Limb (tissue), 2 donors: ENCODE results near the gene OR5B3.
"Not testable (repeated sequence)": the region's sequence is repeated elsewhere in the genome, so short reads cannot be mapped to it uniquely, and the experiment has no call there.

Source experiments
- DNase-seq, 2 donors: peaks; one replicate each; pipeline ENCODE4 v3.0.0-alpha.2; 2016; ENCODE audit errors: extremely low spot score in 2 of 2

The OR5B3 gene

DNA sequence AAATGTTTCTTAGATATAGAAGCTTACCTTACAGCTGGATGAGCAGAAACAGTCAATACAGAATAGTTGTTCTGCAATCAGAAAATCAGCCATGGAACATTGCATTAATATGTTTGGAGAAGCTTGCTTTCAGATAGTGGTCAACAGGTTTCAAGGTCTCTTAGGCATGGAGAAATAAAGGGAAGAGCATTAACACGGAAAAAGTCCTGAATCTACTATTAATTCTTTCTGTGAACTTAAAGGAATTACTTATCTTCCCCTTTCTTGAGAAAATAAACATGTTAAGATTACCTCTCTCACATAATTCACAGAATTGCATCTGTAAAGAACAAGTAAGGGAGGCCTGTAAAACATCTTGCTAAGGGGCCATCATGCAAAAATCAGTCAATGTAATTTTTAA is at the start of gene OR5B3:
Gene OR5B3, minus strand, starts transcription at position 101 of the 400 bp plus-strand sequence. CDS start 3,465 bp downstream, outside the sequence.
- DNase-seq = no peak

DNA sequence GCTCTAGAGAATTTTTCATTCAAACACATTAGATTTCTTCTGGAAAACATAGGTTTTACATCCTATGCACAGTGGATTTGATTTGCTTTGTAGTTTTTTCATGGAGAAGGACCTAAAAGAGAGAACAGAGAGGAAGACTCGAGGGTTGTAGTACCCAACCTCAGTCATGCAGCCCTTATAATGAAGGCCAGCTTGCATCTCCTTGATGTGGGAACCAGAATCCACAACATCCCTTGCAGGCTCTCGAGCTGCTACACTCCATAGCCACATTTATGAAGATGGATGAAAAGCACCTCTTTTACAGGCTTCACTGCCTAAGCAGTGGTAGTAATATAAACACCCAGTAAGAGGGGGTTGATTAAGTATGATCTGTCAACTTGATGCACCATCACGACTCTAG is 44.9 kb upstream of the OR5B3 start:
- DNase-seq = no peak

DNA sequence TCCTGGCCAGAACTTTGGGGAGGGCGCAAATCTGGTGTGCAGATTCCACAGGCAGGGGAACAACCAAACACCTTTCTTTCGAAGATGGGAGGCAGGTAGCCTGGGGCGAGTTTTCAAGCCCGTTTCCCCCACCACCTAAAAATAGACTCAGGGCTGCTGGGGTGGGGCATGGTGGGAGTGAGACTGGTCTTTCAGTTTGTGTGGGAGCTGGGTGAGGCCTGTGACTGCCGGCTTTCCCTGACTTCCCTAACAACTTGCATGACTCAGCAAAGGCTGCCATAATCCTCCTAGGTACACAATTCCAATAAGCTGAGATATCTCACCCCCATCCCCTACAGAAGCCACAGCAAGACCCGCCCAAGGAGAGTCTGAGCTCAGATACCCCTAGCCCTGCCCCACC is 39.6 kb upstream of the OR5B3 start:
- no peak for DNase-seq

- no peak for DNase-seq
These were observed 37.6 kb upstream of the OR5B3 start for GRCh38 chr11:58444300-58444699.

GRCh38 chr11:58442136-58442535 is 35.5 kb upstream of the OR5B3 start, which contains the start of gene OR5B12:
OR5B12 (minus strand) TSS chr11:58442236; CDS start chr11:58440151, 2,085 bp downstream.
- no peak for DNase-seq

DNA sequence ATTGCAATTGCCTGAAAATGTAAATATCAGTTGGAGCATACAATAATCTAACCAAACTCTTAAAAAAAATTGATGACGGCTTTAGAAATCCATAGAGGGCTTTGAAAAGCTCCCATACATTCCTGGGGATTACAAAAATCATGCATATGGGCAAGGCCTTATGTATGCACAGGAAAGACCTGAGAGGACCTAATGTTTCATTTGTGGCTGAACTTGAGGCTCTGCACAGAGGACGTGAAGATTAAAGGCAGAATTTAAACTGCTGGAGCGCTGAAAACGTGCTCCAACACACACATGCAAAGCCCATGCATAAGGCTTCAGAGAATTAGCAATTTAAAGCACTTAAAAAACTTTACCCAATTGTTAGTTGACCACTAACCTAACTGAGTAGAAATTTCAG is 31.8 kb upstream of the OR5B3 start:
- DNase-seq = no peak

DNA sequence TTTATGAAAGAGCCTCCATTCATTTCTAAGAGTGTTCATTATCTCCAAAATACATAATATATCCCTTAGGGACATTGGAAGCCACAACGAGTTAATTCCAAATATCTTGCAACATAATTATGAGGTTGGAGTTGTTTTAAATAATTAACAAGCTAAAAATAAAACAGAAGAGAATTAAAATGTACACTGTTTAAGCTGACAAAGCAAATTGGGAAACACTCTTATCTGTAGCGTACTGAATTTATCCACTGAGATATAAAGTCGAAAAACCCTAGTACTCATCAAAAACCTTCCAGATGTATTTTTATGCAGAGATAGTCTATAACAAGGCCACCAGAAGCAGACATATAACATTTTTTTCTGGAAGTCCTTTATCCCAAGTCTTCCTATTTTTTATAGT is 27.5 kb upstream of the OR5B3 start:
- DNase-seq = no peak

GRCh38 chr11:58433638-58434203 is 27.0 kb upstream of the OR5B3 start:
- DNase-seq = no peak

GRCh38 chr11:58429273-58429672 is 22.6 kb upstream of the OR5B3 start:
- no peak for DNase-seq

DNA sequence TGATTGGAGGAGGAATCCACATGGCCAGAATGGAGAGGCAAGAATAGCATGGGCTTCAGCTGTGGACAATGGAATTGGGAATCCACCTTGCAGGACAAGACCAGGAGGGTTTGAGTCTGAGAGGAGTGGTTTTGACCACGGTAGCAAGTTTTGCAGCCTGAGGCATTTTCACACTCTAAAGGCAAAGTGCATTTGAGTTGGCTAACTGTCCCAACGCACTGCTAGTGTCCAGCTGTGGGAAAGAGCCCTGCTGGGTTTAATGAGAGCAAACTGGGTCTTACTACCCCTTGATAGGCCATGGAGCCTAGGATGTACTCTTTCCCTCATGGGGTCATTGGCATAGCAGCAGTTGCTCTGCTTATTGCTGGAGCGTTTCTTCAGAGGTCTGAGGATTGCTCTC is 21.3 kb upstream of the OR5B3 start, which contains the start of gene OR5B2:
Gene OR5B2, minus strand, starts transcription at position 101 of the 400 bp plus-strand sequence. CDS start 4,860 bp downstream, outside the sequence.
- no peak for DNase-seq

GRCh38 chr11:58399622-58400021 is 7.1 kb downstream of the OR5B3 start:
- DNase-seq = not testable (repeated sequence)

DNA sequence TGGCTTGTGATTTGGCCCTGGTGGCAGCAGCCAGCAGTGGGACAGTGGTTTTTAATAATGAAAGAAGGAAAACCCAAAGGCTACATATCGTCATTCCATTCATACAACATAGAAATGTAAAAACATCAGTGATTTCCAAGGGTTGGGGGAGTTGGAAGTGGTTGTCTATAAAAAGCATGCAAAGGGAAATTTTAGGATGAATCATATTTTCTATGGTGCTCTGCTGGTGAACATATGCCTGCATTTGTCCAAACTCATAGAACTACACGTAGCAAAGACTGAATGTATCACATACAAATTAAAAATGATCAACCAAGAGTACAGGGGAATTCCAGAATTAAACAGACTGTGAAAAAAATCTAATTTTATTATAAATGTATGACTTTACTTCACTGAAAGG is 11.1 kb downstream of the OR5B3 start:
- no peak for DNase-seq

DNA sequence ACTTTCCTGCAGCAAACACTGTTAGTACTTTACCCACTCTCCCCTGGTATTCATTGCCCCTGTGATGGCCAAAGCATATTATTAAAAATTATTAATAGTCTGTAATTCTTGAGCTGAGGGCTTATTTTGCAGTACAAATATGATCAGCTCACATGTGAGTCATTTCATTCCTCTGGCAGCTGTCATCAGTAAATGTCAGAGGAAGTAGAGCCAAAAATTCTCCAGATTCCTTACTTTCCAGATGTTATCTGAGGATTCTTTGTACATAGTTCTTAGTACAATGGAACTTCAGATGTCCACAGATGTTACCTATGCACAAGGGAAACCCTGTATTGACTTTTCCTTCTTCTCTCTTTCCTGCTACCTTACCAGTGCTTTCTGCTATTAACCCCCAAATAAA is 12.5 kb downstream of the OR5B3 start:
- no peak for DNase-seq

DNA sequence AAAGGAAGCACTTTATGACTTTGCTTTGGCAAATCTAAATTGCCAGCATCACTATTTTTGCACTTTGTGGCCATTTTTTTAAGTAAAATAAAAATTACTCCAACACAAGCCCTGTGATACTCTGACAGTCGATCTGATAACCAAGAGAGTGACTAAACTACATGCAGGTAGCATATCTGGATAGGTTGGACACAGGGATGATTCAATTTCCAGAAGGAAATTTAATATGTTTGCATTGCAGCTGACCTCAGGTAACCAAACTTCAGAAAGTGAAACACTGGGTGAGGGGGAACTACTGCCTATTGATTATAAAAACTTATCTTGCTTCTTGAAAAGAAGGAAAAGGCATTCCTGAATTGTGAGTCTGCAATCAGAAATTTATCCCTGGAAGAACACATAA is 13.9 kb downstream of the OR5B3 start:
- DNase-seq = no peak

DNA sequence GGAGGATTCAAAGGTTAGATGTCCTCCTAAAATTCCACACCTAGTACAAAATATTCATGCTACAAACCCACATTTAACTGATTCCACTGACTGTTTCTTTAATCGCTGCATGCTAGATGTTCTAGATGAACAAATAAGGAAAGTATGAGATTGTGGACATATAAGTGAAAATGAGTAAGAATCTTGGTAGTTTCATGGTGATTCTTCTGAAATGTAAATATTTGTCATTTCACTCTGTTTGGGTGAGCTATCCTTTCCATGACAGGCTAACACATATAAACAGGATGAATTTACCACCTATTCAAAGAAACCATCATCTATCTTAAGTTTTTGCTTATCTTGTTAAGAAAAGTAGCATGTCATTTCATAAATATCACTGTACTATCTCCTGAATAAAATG is 14.8 kb downstream of the OR5B3 start:
- no peak for DNase-seq

- DNase-seq = no peak
These were observed 16.1 kb downstream of the OR5B3 start for GRCh38 chr11:58390551-58391063.

DNA sequence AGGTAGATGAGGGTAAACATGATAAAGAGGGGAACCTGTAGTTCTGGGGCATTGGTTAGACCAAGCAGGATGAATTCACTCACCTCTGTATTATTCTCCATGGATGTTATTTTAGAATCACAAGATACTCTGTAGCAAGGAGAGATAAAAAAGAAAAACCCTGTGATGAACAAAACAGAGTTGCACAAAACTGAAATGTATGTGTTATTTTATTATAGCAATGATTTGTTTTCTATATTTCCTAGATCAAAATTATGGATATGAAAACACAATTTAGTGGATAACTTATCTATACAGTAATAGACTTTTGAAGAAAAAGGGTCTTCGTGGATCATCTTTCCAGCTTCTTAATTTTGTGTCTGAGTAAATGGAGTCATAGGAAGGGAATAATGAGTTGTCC is 47.7 kb downstream of the OR5B3 start, which contains the start of gene OR5B17:
Gene OR5B17, minus strand, starts transcription at position 101 of the 400 bp plus-strand sequence. Its CDS starts 0 bp downstream, at position 101.
- DNase-seq = no peak

DNA sequence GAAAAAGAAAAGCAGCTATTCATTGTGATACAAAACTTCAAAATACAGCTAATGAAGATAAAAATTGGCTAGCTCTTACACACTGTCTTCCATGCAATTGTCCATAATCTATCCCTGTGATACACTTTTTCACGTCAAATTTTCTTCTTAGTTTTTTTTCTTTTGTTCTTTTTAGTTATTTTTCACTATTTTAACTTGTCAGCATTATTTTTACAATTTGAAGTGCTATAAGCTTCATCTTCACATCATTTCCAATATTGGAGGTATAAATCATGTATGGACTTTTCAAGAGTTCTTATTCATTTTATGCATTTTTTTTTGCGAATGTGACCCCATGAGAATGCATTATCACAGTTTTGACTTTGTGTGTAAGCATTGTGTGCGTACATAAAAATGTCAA is 51.9 kb downstream of the OR5B3 start:
- DNase-seq = no peak
